Body of pancreas (tissue), 4 donors: ENCODE data around the gene AGPAT1. TPM values are rescaled to one million over a fixed set of nuclear protein-coding genes. Genes with fewer than 3 reads are reported as not detected.
"Not testable (repeated sequence)": the region's sequence is repeated elsewhere in the genome, so short reads cannot be mapped to it uniquely, and the experiment has no call there.

Source experiments
- ATAC-seq: fragments of 150-250 bp; one replicate; pipeline ENCODE4 v1.9.1; 2016
- DNase-seq, 4 donors: peaks; one replicate each; pipeline ENCODE4 v3.0.0-alpha.2; 2019
- H3K27ac ChIP-seq, 4 donors: fragments of 200-600 bp; sonication (generic); 1 replicate in 3 of 4; 2 replicates in 1 of 4; pipeline versions ENCODE4 v1.5.1 to v1.6.1; 2016 to 2019; ENCODE audit warnings: mild to moderate bottlenecking in 1 of 4, mixed read lengths in 1 of 4, moderate library complexity in 1 of 4
- H3K27me3 ChIP-seq, 2 donors: fragments of 200-600 bp; sonication (generic); one replicate each; pipeline ENCODE4 v1.6.0; 2016; ENCODE audit warnings: mild to moderate bottlenecking in 1 of 2
- H3K36me3 ChIP-seq, 2 donors: fragments of 200-600 bp; sonication (generic); replicated peaks in 1 of 2; 2 replicates each; pipeline ENCODE4 v1.5.1; 2016; ENCODE audit warnings: low read depth in 2 of 2; ENCODE audit not compliant: insufficient read depth in 1 of 2
- H3K4me1 ChIP-seq: fragments of 200-600 bp; sonication (generic); one replicate; pipeline ENCODE4 v1.6.0; 2016
- H3K4me3 ChIP-seq, 2 donors: fragments of 200-600 bp; sonication (generic); 1 replicate in 1 of 2; 2 replicates in 1 of 2; pipeline ENCODE4 v1.5.1; 2016 to 2019
- H3K9me3 ChIP-seq, 3 donors: fragments of 200-600 bp; sonication (generic); 1 replicate in 2 of 3; 2 replicates in 1 of 3; pipeline ENCODE4 v1.5.1; 2016
- CTCF ChIP-seq, 7 experiments: fragments of 450-650 bp in 4 of 7; fragments of 200-600 bp in 3 of 7; sonication (generic) in 3 of 7; IDR thresholded peaks; one replicate each; pipeline ENCODE4 v1.5.1; 2016 to 2019; ENCODE audit warnings: antibody characterized with exemption in 7 of 7
- POLR2A ChIP-seq, 3 donors: fragments of 450-650 bp; IDR thresholded peaks; one replicate each; pipeline ENCODE4 v1.6.1; 2016; ENCODE audit warnings: antibody characterized with exemption in 3 of 3, mild to moderate bottlenecking in 2 of 3
- WGBS, 2 donors: methylation state at CpG; one replicate each; pipeline ENCODE4 v1.1.5; 2017; 5-methylcytosine and 5-hydroxymethylcytosine counted together
- intact Hi-C: fragments of 100-400 bp; cut with DNase I; formaldehyde crosslinking; loops from one replicate; pipeline ENCODE4 v1.15.1; 2023
- total RNA-seq, 2 donors: library from RNA; depleted of rRNA; stranded (reverse); fragments of >200 nt; gene quantifications; one replicate each; pipeline ENCODE4 v1.1.0, GENCODE V29; 2016

The AGPAT1 gene
- total RNA-seq, 2 donors from 2014 or later: 13.2 to 16.1 TPM

GRCh38 chr6:32189742-32190053, 13.8 kb upstream of the AGPAT1 start:
- peak overlapping the region; percentile 86 to 97 (median 89) for H3K27ac ChIP-seq

GRCh38 chr6:32189069-32189741, 13.3 kb upstream of the AGPAT1 start:
- Histone ChIP-seq H3K36me3 (peaks cover 0 to 2% of the 10 kb centered on the region in 2 donors), H3K27me3 (no peaks in the 10 kb centered on the region), H3K4me1 (peaks cover 33% of the 10 kb centered on the region), H3K4me3 (peak overlapping the region; percentile 42 to 90), H3K27ac (peak overlapping the region; percentile 86 to 97 (median 89)), H3K9me3 (no peaks in the 10 kb centered on the region)
- TF ChIP-seq CTCF (IDR thresholded peaks at IDR 0.05) (no peak), POLR2A (IDR thresholded peaks at IDR 0.05) (no peak)
- no peak for DNase-seq
- WGBS, 2 donors: 5 to 10% methylated on average over 7 to 10 of the region's 10 CpGs
- no peak for ATAC-seq
- intact Hi-C loops: no loop called here

More at GRCh38 chr6:32189742-32190053, 13.8 kb upstream of the AGPAT1 start:
- Histone ChIP-seq H3K36me3 (peaks cover 0 to 2% of the 10 kb centered on the region in 2 donors), H3K9me3 (no peaks in the 10 kb centered on the region), H3K4me1 (peaks cover 36% of the 10 kb centered on the region), H3K27me3 (no peaks in the 10 kb centered on the region), H3K4me3 (peak overlapping the region; percentile 42 to 90)
- intact Hi-C loops: no loop called here
- DNase-seq: no peak
- no peak for TF ChIP-seq CTCF (IDR thresholded peaks at IDR 0.05)
- TF ChIP-seq POLR2A (IDR thresholded peaks at IDR 0.05): no peak
- WGBS, 2 donors: 0% methylated on average over 3 of the region's 23 CpGs; no CpG with 5 or more reads in 1 of the 2 donors
- ATAC-seq: no peak

GRCh38 chr6:32188381-32189068, 12.6 kb upstream of the AGPAT1 start:
- WGBS, 2 donors: 37 to 43% methylated on average over 7 to 13 of the region's 13 CpGs
- Histone ChIP-seq H3K4me1 (peaks cover 33% of the 10 kb centered on the region), H3K4me3 (no peak overlapping the region)

GRCh38 chr6:32187725-32188380, 12.0 kb upstream of the AGPAT1 start:
- ATAC-seq, DNase-seq, H3K27me3 ChIP-seq, H3K4me3 ChIP-seq, intact Hi-C loops, H3K36me3 ChIP-seq, H3K9me3 ChIP-seq: not testable (repeated sequence)
- peak overlapping the region in 2 of 4 donors; percentile 86 to 88 for H3K27ac ChIP-seq
- 80 to 82% methylated on average over 7 to 18 of the region's 18 CpGs for WGBS, 2 donors
- H3K4me1 ChIP-seq: peaks cover 33% of the 10 kb centered on the region

More at GRCh38 chr6:32188381-32189068, 12.6 kb upstream of the AGPAT1 start:
- TF ChIP-seq CTCF (IDR thresholded peaks at IDR 0.05) (no peak), POLR2A (IDR thresholded peaks at IDR 0.05) (no peak)
- H3K36me3 ChIP-seq: peaks cover 0 to 2% of the 10 kb centered on the region in 2 donors
- ATAC-seq (no peak), DNase-seq (no peak)
- no peaks in the 10 kb centered on the region for H3K9me3 ChIP-seq
- H3K27ac ChIP-seq: peak overlapping the region in 3 of 4 donors; percentile 86 to 97 (median 88)
- intact Hi-C loops: no loop called here
- H3K27me3 ChIP-seq: no peaks in the 10 kb centered on the region

GRCh38 chr6:32187009-32187709, 11.3 kb upstream of the AGPAT1 start:
- intact Hi-C loops: no loop called here
- Histone ChIP-seq H3K9me3 (no peaks in the 10 kb centered on the region), H3K4me1 (peaks cover 33% of the 10 kb centered on the region), H3K4me3 (no peak overlapping the region), H3K27me3 (no peaks in the 10 kb centered on the region), H3K27ac (peak overlapping the region in 2 of 4 donors; percentile 59 to 68), H3K36me3 (peaks cover 0 to 6% of the 10 kb centered on the region in 2 donors)
- ATAC-seq (no peak), DNase-seq (no peak)
- WGBS, 2 donors: 61 to 79% methylated on average over 11 to 12 of the region's 12 CpGs
- TF ChIP-seq POLR2A (IDR thresholded peaks at IDR 0.05) (no peak), CTCF (IDR thresholded peaks at IDR 0.05) (no peak)

- intact Hi-C loops, DNase-seq, H3K4me3 ChIP-seq, H3K9me3 ChIP-seq, H3K27me3 ChIP-seq, H3K36me3 ChIP-seq, ATAC-seq: not testable (repeated sequence)
- H3K27ac ChIP-seq: peak overlapping the region in 3 of 4 donors; percentile 54 to 68 (median 59)
- WGBS, 2 donors: 60 to 69% methylated on average over 9 to 10 of the region's 10 CpGs
- H3K4me1 ChIP-seq: peaks cover 33% of the 10 kb centered on the region
Observed at GRCh38 chr6:32186151-32186840, 10.4 kb upstream of the AGPAT1 start.
